Activated gamma-delta T cell treated with anti-CD3 and anti-CD28 coated beads, Interleukin-2, amount 50 U/mL, for 16 hours (primary cell): ENCODE measurements around the gene ATP6V1G2.

Source experiments
- DNase-seq: peaks from one replicate; pipeline ENCODE4 v3.0.0-alpha.2; 2020; ENCODE audit warnings: low read depth

Gene ATP6V1G2

GRCh38 chr6:31575952-31576685, 29.7 kb upstream of the ATP6V1G2 start:
- no peak for DNase-seq

- peak; percentile 64 for DNase-seq
These were observed 29.0 kb upstream of the ATP6V1G2 start, which contains the start of gene TNF for GRCh38 chr6:31575335-31575901. TNF (plus strand) TSS chr6:31575565; CDS start chr6:31575742, 177 bp downstream.

GRCh38 chr6:31574106-31575061, 28.0 kb upstream of the ATP6V1G2 start:
- DNase-seq, result no peak

- DNase-seq, result no peak
These were observed 27.1 kb upstream of the ATP6V1G2 start for GRCh38 chr6:31573239-31574105.

GRCh38 chr6:31572041-31572911, 25.9 kb upstream of the ATP6V1G2 start, which contains the start of gene LTA:
LTA (plus strand) TSS chr6:31572289; CDS start chr6:31572743, 454 bp downstream.
- DNase-seq, result peak; percentile 66

- DNase-seq, result no peak
These were observed 23.6 kb upstream of the ATP6V1G2 start for GRCh38 chr6:31569861-31570536.

- DNase-seq, result peak; percentile 60
These were observed 22.1 kb upstream of the ATP6V1G2 start for GRCh38 chr6:31568537-31568961.

- no peak for DNase-seq
These were observed 21.3 kb upstream of the ATP6V1G2 start for GRCh38 chr6:31567531-31568370.

- DNase-seq, result no peak
These were observed 14.3 kb upstream of the ATP6V1G2 start for GRCh38 chr6:31560697-31561058.

GRCh38 chr6:31559958-31560696, 13.7 kb upstream of the ATP6V1G2 start:
- DNase-seq, result peak; percentile 34

GRCh38 chr6:31559606-31559957, 13.2 kb upstream of the ATP6V1G2 start:
- no peak for DNase-seq

GRCh38 chr6:31558631-31559500, 12.5 kb upstream of the ATP6V1G2 start:
- DNase-seq, result peak; percentile 70

GRCh38 chr6:31558318-31558625, 11.9 kb upstream of the ATP6V1G2 start:
- no peak for DNase-seq

- DNase-seq, result no peak
These were observed 11.3 kb upstream of the ATP6V1G2 start for GRCh38 chr6:31557443-31558317.

- no peak for DNase-seq
These were observed 9.9 kb upstream of the ATP6V1G2 start for GRCh38 chr6:31556307-31556706.

GRCh38 chr6:31551371-31551770, 5.0 kb upstream of the ATP6V1G2 start:
- peak; percentile 41 for DNase-seq

GRCh38 chr6:31548544-31548873, 2.1 kb upstream of the ATP6V1G2 start:
- no peak for DNase-seq
